Hindlimb muscle (tissue), 1 donor: Measurements from ENCODE around the gene RRP7A. TPM values are rescaled to one million over a fixed set of nuclear protein-coding genes. Genes with fewer than 3 reads are reported as not detected.
"Not testable (repeated sequence)": the region's sequence is repeated elsewhere in the genome, so short reads cannot be mapped to it uniquely, and the experiment has no call there.

ENCODE experiments used
- DNase-seq: peaks from one replicate; pipeline ENCODE4 v3.0.0-alpha.2; 2013
- polyA plus RNA-seq: library from polyadenylated mRNA; unstranded; fragments of 120-200 nt; gene quantifications from one replicate; pipeline ENCODE4 v1.2.1, GENCODE V29; 2013; ENCODE audit not compliant: insufficient read length

The RRP7A gene
- polyA plus RNA-seq, 1 donor, result 30.7 TPM

DNA sequence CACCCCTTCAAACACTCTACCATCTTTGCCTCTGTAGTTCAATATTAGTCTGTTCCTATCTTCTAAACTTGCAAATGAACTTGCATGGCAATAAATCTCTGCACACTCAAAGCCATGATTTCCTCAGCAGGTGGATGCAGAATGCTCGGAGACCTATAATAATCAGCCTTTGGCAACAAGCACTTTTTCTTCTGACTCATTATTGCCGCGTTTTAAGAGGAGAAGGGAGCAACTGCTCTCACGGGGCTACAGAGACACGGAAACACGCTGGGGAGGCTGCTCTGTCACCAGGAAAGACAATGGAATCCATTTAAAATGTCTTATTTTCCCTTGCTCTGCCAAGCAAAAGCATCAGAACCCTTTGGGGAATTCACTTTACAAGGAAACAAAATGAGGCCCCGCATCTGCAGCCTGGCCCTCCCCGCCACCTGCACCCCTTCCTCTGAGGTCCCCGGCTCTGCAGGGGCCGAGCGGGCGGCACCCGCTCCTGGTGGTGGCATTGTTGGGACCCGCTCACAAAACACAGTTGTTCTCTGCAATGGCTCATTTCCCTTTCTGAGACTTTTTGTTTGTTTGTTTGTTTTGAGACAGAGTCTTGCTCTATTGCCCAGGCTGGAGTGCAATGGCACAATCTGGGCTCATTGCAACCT, 15.6 kb upstream of the RRP7A start:
- DNase-seq, result not testable (repeated sequence)

GRCh38 chr22:42533638-42533977, 14.0 kb upstream of the RRP7A start:
- DNase-seq, result no peak

DNA sequence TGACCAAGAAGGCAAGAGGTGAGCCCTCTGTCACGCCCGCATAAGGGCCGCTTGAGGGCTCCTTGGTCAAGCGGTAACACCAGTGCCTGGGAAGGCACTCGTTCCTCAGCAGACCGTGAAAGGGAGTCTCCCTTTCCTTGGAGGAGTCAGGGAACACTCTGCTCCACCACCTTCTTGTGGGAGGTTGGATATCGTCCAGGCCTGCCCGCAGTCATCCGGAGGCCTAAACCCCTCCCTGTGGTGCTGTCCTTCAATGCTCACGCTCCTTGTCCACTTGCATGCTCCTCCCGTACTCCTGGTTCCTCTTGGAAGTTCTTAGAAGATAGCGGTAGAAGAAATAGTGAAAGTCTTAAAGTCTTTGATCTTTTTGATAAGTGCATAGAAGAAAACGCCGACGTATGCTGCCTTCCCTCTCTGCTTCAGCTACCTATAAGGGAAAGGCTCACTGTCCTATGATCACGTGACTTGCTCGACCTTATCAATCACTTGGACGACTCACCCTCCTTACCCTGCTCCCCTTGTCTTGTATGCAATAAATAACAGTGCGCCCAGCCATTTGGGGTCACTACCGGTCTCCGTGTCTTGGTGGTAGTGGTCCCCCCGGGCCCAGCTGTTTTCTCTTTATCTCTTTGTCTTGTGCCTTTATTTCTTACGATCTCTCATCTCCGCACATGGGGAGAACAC, 11.9 kb upstream of the RRP7A start:
- DNase-seq, result not testable (repeated sequence)

GRCh38 chr22:42529435-42529834, 9.8 kb upstream of the RRP7A start:
- DNase-seq, result not testable (repeated sequence)

DNA sequence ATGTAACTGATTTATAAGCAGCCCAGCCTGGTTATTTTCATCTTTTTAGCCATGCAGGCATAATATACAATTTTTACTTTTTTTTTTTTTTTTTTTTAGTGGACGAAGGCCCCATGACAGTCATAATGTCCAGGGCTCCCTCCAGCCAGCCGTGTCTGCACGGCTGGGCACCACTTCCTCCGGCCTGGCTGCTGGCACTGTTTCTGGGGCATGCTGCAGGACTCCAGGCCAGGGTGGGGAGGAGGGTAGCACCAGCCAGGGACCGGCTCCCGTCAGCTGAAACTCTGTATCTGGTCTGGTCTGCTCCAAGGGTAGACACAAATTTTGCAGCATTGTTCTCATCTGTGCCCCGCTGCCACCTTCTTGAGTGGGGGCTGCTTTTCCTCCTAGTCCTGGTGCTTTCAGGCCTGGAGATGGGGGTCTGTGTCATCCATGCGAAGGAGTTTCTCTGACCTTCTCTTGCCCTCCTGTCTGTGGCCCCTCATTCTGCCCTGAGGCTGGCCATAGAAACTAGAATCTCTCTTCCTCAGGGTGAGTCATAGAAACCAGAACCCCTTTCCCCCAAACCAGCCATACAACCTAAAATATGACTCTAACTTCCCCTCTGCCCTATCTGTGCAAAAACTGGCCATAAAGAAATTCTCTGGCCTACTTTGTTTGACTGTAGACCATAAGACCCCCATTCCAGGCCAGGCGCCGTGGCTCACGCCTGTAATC, 9.2 kb upstream of the RRP7A start:
- DNase-seq, result no peak

DNA sequence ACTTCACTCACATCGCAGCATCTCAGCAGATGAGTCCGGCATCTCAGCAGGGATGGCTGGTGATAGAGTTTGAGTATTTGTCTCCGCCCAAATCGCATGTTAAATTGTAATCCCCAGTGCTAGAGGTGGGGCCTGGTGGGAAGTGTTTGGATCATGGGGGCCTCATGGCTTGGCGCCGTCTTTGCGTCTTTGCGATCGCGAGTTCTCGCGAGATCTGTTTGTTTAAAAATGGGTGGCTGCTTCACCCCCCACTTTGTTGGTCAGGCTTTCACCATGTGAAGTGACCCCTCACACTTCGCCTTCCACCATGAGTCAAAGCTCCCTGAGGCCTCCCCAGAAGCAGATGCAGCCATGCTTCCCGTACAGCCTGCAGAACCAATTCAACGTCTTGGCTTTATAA, 3.0 kb upstream of the RRP7A start:
- DNase-seq, result no peak

DNA sequence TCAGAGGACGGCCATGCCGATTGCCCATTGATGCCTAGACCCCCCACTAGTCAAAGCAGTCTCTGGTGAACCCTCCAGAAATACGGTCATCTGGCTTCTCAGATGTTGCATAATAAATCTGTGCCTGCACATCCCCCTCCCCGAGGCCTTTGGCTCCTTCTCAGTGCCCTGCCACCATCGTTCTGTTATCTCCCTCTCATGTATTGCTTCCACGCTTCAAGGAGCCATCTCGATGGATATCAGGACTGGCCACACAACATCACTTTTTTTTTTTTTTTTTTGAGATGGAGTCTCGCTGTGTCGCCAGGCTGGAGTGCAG, 1.6 kb upstream of the RRP7A start:
- DNase-seq, result no peak

GRCh38 chr22:42518638-42519524, 715 bp downstream of the RRP7A start:
- DNase-seq, result not testable (repeated sequence)

GRCh38 chr22:42517103-42517502, 2.5 kb downstream of the RRP7A start:
- not testable (repeated sequence) for DNase-seq

- no peak for DNase-seq
Measured at GRCh38 chr22:42515896-42516295, 3.7 kb downstream of the RRP7A start.

DNA sequence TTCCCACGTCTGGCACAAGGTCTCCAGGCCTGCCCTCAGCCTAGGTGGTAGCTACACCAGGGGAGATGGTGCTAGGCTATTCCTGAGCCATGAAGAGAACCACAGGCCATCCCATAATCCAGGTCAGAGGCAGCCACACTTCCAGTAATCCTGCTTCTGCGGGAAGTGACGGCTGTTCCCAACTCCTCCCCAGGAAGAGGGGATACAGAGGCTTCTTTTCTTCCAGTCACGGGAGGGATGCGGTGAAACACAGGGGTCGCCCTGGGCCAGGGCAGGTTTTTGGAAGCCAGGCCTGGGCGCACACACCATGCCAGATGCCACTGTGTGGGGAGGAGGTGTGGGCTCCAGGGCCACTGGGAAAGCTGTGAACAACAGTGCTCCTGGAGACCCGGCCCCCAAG, 4.3 kb downstream of the RRP7A start:
- not testable (repeated sequence) for DNase-seq

DNA sequence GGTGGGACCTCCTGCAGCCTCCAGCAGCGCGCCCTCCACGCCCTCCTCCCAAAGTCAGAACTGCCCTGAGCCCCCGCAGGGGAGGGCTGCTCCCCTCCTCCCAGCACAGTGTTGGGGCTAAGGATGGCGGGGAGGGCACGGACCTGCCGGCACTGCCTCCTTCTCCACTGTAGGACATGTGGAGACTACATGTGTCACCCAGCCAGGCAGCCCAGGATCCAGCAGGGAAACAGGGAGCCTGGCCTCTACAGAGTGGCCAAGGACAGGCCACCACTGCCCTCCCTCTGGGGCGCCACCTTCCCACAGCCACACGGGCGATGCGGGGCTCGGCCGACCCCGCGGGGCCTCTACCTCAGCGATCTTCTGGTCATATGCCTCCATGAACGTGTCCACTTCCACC, 5.3 kb downstream of the RRP7A start:
- not testable (repeated sequence) for DNase-seq

DNA sequence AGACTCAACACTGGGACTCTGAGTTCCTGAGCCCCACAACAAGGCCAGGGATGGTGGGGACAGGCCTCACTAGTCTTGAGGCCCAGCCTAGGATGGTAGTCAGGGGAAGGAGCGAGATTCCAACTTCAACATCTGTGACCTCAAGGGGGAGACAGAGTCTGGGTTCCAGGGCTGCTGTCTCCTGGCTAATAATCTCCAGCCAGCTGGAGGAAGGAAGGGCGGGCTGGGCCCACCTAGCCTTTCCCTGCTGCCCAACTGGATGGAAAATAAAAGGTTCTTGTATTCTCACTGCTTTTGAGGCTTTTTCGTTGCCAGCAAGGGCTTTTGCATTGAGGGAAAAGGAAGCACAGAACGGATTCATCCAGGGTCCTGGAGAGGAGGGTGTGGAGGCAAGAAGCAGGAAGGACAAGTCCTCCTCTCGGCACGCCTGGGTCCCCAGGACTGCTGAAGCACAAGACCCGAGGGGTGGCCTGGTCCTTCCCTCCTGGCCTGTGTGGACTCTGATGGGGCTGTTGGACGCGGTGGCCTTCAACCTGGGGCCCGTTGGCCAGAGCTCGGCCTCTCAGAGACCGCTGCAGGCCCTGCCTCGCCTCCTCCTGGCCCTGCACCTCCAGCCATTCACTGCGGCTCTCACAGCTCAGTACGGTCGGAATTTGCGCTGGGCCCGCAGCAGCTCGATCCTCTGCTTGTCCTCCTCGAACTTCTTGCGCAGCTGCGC, 7.2 kb downstream of the RRP7A start:
- DNase-seq, result peak; percentile 78

DNA sequence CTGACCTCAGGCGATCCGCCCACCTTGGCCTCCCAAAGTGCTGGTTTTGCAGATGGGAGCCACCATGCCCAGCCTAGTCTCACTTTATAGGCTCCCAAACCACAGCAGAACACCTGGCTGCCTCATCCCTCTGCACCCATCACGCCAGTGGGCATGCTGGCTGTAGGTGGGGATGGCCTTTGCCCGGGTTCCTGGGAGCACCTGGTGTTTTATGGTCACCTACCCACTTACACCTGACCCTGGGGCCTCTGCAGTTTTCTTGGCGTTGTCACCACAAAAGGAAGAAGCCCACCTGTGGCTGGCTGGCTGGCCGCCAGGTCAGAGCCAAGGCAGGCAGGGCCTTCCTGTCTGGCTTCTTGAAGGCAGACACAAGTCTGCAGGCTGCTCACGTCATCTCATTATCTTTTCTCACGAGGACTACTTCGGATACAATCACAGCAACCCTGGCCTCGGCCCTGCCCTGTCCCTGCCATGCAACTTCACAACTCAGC, 8.2 kb downstream of the RRP7A start:
- DNase-seq, result no peak

- no peak for DNase-seq
Measured at GRCh38 chr22:42509548-42509947, 10.0 kb downstream of the RRP7A start.

DNA sequence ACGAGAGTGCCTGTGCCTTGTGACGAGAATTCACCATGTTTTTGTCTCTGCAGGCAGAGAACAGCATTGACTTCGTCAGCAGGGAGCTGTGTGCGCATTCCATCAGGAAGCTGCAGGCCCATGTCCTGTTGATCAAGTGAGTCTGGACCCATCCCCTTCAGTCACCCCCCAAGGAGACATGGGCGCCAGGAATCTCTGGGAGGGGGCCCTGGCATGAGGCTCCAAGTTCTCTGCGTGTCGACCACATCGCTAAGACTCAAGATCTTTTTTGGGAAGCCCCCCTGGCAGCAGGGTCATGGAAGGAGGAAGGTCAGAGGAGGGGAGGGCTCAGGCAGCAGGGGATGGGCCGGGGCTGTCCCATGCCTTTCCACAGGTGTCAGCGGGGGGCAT, 10.6 kb downstream of the RRP7A start:
- not testable (repeated sequence) for DNase-seq

DNA sequence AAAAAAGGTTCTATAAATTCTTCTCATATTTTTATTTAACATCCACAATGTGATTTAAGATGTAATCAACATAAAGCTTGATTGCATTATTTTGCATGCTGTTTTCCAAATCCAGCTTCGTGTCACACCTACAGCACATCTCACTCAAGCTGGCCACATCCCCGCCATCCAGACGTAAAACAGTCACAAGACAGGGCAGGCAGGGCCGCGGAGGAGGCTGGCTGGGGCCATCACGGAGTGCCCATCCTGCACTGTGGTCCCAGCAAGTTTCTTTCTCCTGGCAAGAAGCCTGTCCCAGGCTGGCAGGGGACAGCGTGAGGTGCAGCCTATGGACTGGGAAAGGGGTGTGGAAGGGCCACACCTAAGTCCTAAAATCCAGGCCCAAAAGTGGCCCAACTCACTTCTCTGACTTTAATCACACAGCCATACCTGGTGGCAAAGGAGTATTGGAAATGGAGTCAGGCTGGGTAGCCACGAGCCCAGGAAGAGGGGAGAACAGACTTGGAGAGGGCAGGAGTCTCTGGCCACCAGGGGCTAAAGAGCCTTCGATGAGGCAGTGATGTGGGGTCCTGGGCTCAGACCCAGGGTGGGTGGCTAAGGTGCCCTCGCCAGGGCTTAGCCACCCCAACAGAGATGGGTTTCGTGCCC, 11.1 kb downstream of the RRP7A start:
- not testable (repeated sequence) for DNase-seq

DNA sequence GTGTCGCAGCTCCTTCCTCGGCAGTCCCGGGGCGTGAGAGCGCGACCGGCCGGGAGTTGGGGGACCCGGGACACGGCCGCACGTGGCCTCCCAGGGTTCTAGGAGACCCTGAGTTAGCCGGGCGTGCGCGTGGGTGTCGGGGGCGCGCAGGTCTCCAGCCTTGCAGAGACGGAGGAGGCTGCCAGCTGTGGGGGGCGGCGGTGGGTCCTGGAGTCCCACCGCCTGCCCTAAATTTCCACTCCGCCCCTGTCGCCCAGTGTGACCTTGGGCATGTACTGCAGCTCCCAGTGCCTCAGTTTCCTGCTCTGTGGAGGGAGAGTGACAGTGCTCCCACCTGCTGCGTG, 18.8 kb downstream of the RRP7A start:
- no peak for DNase-seq

- DNase-seq, result no peak
Measured at GRCh38 chr22:42500161-42500835, 19.3 kb downstream of the RRP7A start.

GRCh38 chr22:42499773-42500160, 19.8 kb downstream of the RRP7A start:
- not testable (repeated sequence) for DNase-seq

- DNase-seq, result not testable (repeated sequence)
Measured at GRCh38 chr22:42495533-42496141, 24.0 kb downstream of the RRP7A start.
